Measurements from ENCODE around the gene SERPINC1.
A peak's percentile ranks its signal among the peaks of the same experiment; 100 is the strongest.

- TF ChIP-seq CTCF (IDR thresholded peaks at IDR 0.05) (no peak), POLR2A (IDR thresholded peaks at IDR 0.05) (peak in 1 of 2 donors; percentile 38)
These were observed 46.7 kb downstream of the SERPINC1 start for GRCh38 chr1:173870252-173871075.
